SK-N-SH treated with all-trans-retinoic acid at 6 μM for 48 hours (cell line): ENCODE measurements around the gene ATP5MC2.

Source experiments
- ATAC-seq: fragments of 200-7000 bp; cut with Tn5 transposase; 3 replicates; pipeline ENCODE4 v1.9.1; 2020; ENCODE audit warnings: mild to moderate bottlenecking, moderate library complexity
- ARNTL ChIP-seq: fragments of 450-650 bp; formaldehyde crosslinking; IDR thresholded peaks from 2 replicates; pipeline ENCODE4 v1.5.0; 2020; ENCODE audit warnings: low read depth, mild to moderate bottlenecking, moderate library complexity, borderline replicate concordance
- BACH2 ChIP-seq: fragments of 250-450 bp; sonication (Bioruptor Pico); IDR thresholded peaks from 2 replicates; pipeline ENCODE4 v1.9.0; 2021; ENCODE audit warnings: mild to moderate bottlenecking, borderline replicate concordance
- CREB5 ChIP-seq: fragments of 250-450 bp; sonication (Bioruptor Pico); IDR thresholded peaks from 2 replicates; pipeline ENCODE4 v1.5.1; 2020; ENCODE audit warnings: low read depth, mild to moderate bottlenecking, moderate library complexity
- CSDC2 ChIP-seq: fragments of 250-450 bp; sonication (Bioruptor Pico); IDR thresholded peaks from 2 replicates; pipeline ENCODE4 v1.5.0; 2020; ENCODE audit warnings: mild to moderate bottlenecking, moderate library complexity
- ESRRG ChIP-seq: fragments of 250-450 bp; sonication (Bioruptor Pico); IDR thresholded peaks from 2 replicates; pipeline ENCODE4 v1.6.1; 2021; ENCODE audit warnings: mild to moderate bottlenecking
- ISL1 ChIP-seq: fragments of 250-450 bp; sonication (Bioruptor Pico); IDR thresholded peaks from 2 replicates; pipeline ENCODE4 v2.1.2; 2022; ENCODE audit warnings: mild to moderate bottlenecking, moderate library complexity
- OSR1 ChIP-seq: fragments of 250-450 bp; sonication (Bioruptor Pico); IDR thresholded peaks from 2 replicates; pipeline ENCODE4 v1.8.0; 2022; ENCODE audit warnings: moderate library complexity, mild to moderate bottlenecking, inconsistent platforms
- PATZ1 ChIP-seq: fragments of 250-450 bp; sonication (Bioruptor Pico); IDR thresholded peaks from 2 replicates; pipeline ENCODE4 v1.8.0; 2020; ENCODE audit warnings: mild to moderate bottlenecking, moderate library complexity, borderline replicate concordance
- PPARA ChIP-seq: fragments of 250-450 bp; sonication (Bioruptor Pico); IDR thresholded peaks from 2 replicates; pipeline ENCODE4 v1.5.0; 2020; ENCODE audit warnings: mild to moderate bottlenecking, borderline replicate concordance
- RARB ChIP-seq: fragments of 250-450 bp; sonication (Bioruptor Pico); IDR thresholded peaks from 2 replicates; pipeline ENCODE4 v1.8.0; 2021; ENCODE audit warnings: mild to moderate bottlenecking, moderate library complexity
- TCF4 ChIP-seq: fragments of 250-450 bp; sonication (Bioruptor Pico); IDR thresholded peaks from 2 replicates; pipeline ENCODE4 v1.8.0; 2021; ENCODE audit warnings: mild to moderate bottlenecking, moderate library complexity, borderline replicate concordance
- TOX ChIP-seq: fragments of 250-450 bp; sonication (Bioruptor Pico); IDR thresholded peaks from 2 replicates; pipeline ENCODE4 v1.8.0; 2021; ENCODE audit warnings: mild to moderate bottlenecking, moderate library complexity, borderline replicate concordance
- TSHZ2 ChIP-seq: fragments of 250-450 bp; sonication (Bioruptor Pico); IDR thresholded peaks from 2 replicates; pipeline ENCODE4 v1.5.0; 2020; ENCODE audit warnings: mild to moderate bottlenecking, moderate library complexity
- ZFP3 ChIP-seq: fragments of 250-450 bp; sonication (Bioruptor Pico); IDR thresholded peaks from 2 replicates; pipeline ENCODE4 v1.5.0; 2020; ENCODE audit warnings: mild to moderate bottlenecking, moderate library complexity
- ZFP30 ChIP-seq: fragments of 450-650 bp; formaldehyde crosslinking; IDR thresholded peaks from 2 replicates; pipeline ENCODE4 v1.5.0; 2022; ENCODE audit warnings: mild to moderate bottlenecking, moderate library complexity
- ZNF565 ChIP-seq: fragments of 450-650 bp; formaldehyde crosslinking; conservative IDR thresholded peaks from 2 replicates; pipeline ENCODE4 v1.5.0; 2020; ENCODE audit warnings: low read depth, mild to moderate bottlenecking, moderate library complexity
- ZNF70 ChIP-seq: fragments of 450-650 bp; formaldehyde crosslinking; IDR thresholded peaks from 2 replicates; pipeline ENCODE4 v1.5.0; 2020; ENCODE audit warnings: mild to moderate bottlenecking, moderate library complexity
- ZNF8 ChIP-seq: fragments of 450-650 bp; formaldehyde crosslinking; IDR thresholded peaks from 2 replicates; pipeline ENCODE4 v1.5.0; 2020; ENCODE audit warnings: mild to moderate bottlenecking, moderate library complexity
- TF ChIP-seq, protein P1 (sequence below): fragments of 250-450 bp; sonication (Bioruptor Pico); IDR thresholded peaks from 2 replicates; pipeline ENCODE4 v1.8.0; 2021; ENCODE audit warnings: low read depth, mild to moderate bottlenecking, moderate library complexity, borderline replicate concordance

The ATP5MC2 gene

DNA sequence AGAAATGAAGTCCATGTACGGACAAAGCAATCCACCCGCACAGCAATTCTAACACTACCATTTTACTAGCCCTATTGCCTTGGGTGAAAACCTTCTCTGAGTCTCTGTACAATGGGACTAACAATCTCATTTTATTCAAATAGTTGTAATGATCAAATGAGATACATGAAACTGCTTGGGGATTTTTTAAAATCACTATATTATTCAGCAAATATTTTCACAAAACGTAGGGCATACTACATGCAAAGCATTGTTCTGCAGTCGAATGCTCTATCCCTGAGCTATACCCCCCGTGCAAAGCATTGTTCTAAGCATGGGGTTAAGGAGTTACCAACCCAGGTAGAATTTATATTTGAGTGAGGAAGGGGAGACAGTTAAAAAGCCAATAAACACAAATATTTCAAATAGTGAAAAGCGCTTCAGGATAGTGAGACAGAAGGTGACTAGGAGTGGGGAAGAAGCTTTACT lies 49.1 kb downstream of the ATP5MC2 start:
- TF ChIP-seq ZFP30 (CRISPR knock-in tag): no peak
- TF ChIP-seq CSDC2 (CRISPR knock-in tag): no peak
- no peak for TF ChIP-seq ARNTL (CRISPR knock-in tag)
- no peak for TF ChIP-seq OSR1
- TF ChIP-seq ZNF70 (CRISPR knock-in tag): no peak
- no peak for TF ChIP-seq TCF4 (CRISPR knock-in tag)
- TF ChIP-seq, protein P1, sequence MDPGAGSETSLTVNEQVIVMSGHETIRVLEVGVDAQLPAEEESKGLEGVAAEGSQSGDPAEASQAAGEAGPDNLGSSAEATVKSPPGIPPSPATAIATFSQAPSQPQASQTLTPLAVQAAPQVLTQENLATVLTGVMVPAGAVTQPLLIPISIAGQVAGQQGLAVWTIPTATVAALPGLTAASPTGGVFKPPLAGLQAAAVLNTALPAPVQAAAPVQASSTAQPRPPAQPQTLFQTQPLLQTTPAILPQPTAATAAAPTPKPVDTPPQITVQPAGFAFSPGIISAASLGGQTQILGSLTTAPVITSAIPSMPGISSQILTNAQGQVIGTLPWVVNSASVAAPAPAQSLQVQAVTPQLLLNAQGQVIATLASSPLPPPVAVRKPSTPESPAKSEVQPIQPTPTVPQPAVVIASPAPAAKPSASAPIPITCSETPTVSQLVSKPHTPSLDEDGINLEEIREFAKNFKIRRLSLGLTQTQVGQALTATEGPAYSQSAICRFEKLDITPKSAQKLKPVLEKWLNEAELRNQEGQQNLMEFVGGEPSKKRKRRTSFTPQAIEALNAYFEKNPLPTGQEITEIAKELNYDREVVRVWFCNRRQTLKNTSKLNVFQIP (CRISPR knock-in tag): no peak
- no peak for TF ChIP-seq CREB5 (CRISPR knock-in tag)
- no peak for TF ChIP-seq BACH2 (CRISPR knock-in tag)
- no peak for TF ChIP-seq PPARA (CRISPR knock-in tag)
- TF ChIP-seq ZFP3 (CRISPR knock-in tag): no peak
- no peak for TF ChIP-seq TSHZ2 (CRISPR knock-in tag)
- TF ChIP-seq TOX: no peak
- TF ChIP-seq ISL1 (CRISPR knock-in tag): no peak
- peak; percentile 4 for ATAC-seq

DNA sequence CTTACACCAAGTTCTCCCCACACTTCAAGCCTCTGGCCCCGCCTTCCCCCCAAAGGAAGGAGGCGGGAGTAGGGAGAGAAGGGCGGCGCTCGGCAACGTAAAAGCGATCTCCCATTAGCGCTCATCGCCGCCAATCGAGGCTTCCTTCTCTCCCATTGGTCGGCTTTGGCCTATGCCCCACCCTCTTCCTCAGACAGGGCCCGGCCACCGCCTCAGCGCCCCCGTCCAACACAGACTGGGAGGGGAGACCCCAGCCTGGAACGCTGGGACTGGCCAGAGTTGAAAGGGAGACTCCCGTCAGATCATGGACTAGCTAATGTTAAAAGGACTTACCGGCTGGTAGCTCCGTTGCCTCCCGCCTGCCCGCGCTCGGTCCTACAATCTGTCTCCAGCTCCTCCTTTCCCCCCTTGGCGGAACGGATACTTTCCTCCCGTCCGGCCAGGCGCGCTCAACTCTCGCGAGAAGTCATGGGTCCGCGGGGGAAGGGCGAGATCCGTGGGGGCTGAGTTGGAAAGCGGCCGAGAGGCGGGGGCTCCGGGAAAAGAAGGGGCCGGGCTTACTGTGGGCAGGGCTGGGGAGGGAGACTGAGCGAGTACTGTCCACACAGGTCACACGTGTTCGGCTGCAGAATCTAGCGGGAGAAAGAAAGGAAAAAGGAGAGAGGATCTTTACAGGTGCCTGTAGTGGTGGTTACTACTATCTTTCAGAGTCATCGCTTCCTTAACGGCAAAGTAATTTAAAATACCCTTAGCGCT lies 49.8 kb downstream of the ATP5MC2 start, which contains the start of gene ATF7:
Gene ATF7 (minus strand): TSS at position 437 of the 756 bp plus-strand sequence. CDS start 25,382 bp downstream, outside the sequence.
- TF ChIP-seq PATZ1 (CRISPR knock-in tag) (peak; percentile 73; the same call in 1 of the 2 replicates), ZNF8 (CRISPR knock-in tag) (no peak), ARNTL (CRISPR knock-in tag) (no peak)
- peak; percentile 98 for ATAC-seq

GRCh38 chr12:53625373-53625945 lies 50.4 kb downstream of the ATP5MC2 start:
- TF ChIP-seq BACH2 (CRISPR knock-in tag) (no peak), TOX (no peak), PATZ1 (CRISPR knock-in tag) (peak; percentile 22; the same call in 1 of the 2 replicates), ZFP30 (CRISPR knock-in tag) (no peak), ESRRG (CRISPR knock-in tag) (no peak), RARB (CRISPR knock-in tag) (no peak), CREB5 (CRISPR knock-in tag) (no peak), ZNF565 (CRISPR knock-in tag) (no peak), TCF4 (CRISPR knock-in tag) (no peak)
- no peak; the same call in 2 of the 3 replicates for ATAC-seq
